ENCODE measurements around the gene KLC1. TPM values are rescaled to one million over a fixed set of nuclear protein-coding genes. Genes with fewer than 3 reads are reported as not detected.

Gene KLC1
- total RNA-seq, 1 experiment from 2014 or later = 123 TPM

- H3K36me3 ChIP-seq (replicated peaks; ENCODE audit: control insufficient read depth, insufficient read depth, low read length) = peaks cover 2% of the 10 kb centered on the region
- no peaks in the 10 kb centered on the region for H3K27me3 ChIP-seq (ENCODE audit: control insufficient read depth, insufficient read depth, low read length)
- no peak overlapping the region for H3K4me3 ChIP-seq (ENCODE audit: insufficient read depth, low read depth, low read length)
- DNase-seq = peak; percentile 16
Observed at GRCh38 chr14:103738166-103738565, 109.2 kb downstream of the KLC1 start.

GRCh38 chr14:103738701-103739451 is 109.9 kb downstream of the KLC1 start:
- H3K4me3 ChIP-seq (ENCODE audit: insufficient read depth, low read depth, low read length) = no peak overlapping the region
- no peaks in the 10 kb centered on the region for H3K27me3 ChIP-seq (ENCODE audit: control insufficient read depth, insufficient read depth, low read length)
- H3K36me3 ChIP-seq (replicated peaks; ENCODE audit: control insufficient read depth, insufficient read depth, low read length) = no peaks in the 10 kb centered on the region; the same call in 1 of the 2 replicates
- peak; percentile 30 for DNase-seq

- H3K27me3 ChIP-seq (ENCODE audit: control insufficient read depth, insufficient read depth, low read length) = no peaks in the 10 kb centered on the region
- H3K36me3 ChIP-seq (replicated peaks; ENCODE audit: control insufficient read depth, insufficient read depth, low read length) = no peaks in the 10 kb centered on the region; the same call in 1 of the 2 replicates
- DNase-seq = no peak
- no peak overlapping the region for H3K4me3 ChIP-seq (ENCODE audit: insufficient read depth, low read depth, low read length)
Observed at GRCh38 chr14:103739466-103739792, 110.4 kb downstream of the KLC1 start.

GRCh38 chr14:103739793-103740501 is 110.9 kb downstream of the KLC1 start:
- DNase-seq = peak; percentile 59
- no peak overlapping the region for H3K4me3 ChIP-seq (ENCODE audit: insufficient read depth, low read depth, low read length)
- no peaks in the 10 kb centered on the region for H3K27me3 ChIP-seq (ENCODE audit: control insufficient read depth, insufficient read depth, low read length)
- no peaks in the 10 kb centered on the region; the same call in 1 of the 2 replicates for H3K36me3 ChIP-seq (replicated peaks; ENCODE audit: control insufficient read depth, insufficient read depth, low read length)

GRCh38 chr14:103740991-103741689 is 112.1 kb downstream of the KLC1 start:
- H3K36me3 ChIP-seq (replicated peaks; ENCODE audit: control insufficient read depth, insufficient read depth, low read length) = no peaks in the 10 kb centered on the region; the same call in 1 of the 2 replicates
- H3K27me3 ChIP-seq (ENCODE audit: control insufficient read depth, insufficient read depth, low read length) = no peaks in the 10 kb centered on the region
- DNase-seq = no peak
- no peak overlapping the region for H3K4me3 ChIP-seq (ENCODE audit: insufficient read depth, low read depth, low read length)

GRCh38 chr14:103741876-103742275 is 112.9 kb downstream of the KLC1 start:
- no peaks in the 10 kb centered on the region for H3K36me3 ChIP-seq (replicated peaks; ENCODE audit: control insufficient read depth, insufficient read depth, low read length)
- no peaks in the 10 kb centered on the region for H3K27me3 ChIP-seq (ENCODE audit: control insufficient read depth, insufficient read depth, low read length)
- H3K4me3 ChIP-seq (ENCODE audit: insufficient read depth, low read depth, low read length) = no peak overlapping the region
- DNase-seq = no peak

GRCh38 chr14:103742499-103743255 is 113.7 kb downstream of the KLC1 start:
- no peaks in the 10 kb centered on the region for H3K27me3 ChIP-seq (ENCODE audit: control insufficient read depth, insufficient read depth, low read length)
- H3K36me3 ChIP-seq (replicated peaks; ENCODE audit: control insufficient read depth, insufficient read depth, low read length) = no peaks in the 10 kb centered on the region
- H3K4me3 ChIP-seq (ENCODE audit: insufficient read depth, low read depth, low read length) = no peak overlapping the region
- peak; percentile 45 for DNase-seq

GRCh38 chr14:103743691-103744090 is 114.7 kb downstream of the KLC1 start:
- H3K4me3 ChIP-seq (ENCODE audit: insufficient read depth, low read depth, low read length) = no peak overlapping the region
- DNase-seq = no peak
- no peaks in the 10 kb centered on the region for H3K27me3 ChIP-seq (ENCODE audit: control insufficient read depth, insufficient read depth, low read length)
- H3K36me3 ChIP-seq (replicated peaks; ENCODE audit: control insufficient read depth, insufficient read depth, low read length) = no peaks in the 10 kb centered on the region

GRCh38 chr14:103744621-103745395 is 115.8 kb downstream of the KLC1 start:
- Histone ChIP-seq H3K36me3 (replicated peaks; ENCODE audit: control insufficient read depth, insufficient read depth, low read length) (no peaks in the 10 kb centered on the region), H3K4me3 (ENCODE audit: insufficient read depth, low read depth, low read length) (no peak overlapping the region), H3K27me3 (ENCODE audit: control insufficient read depth, insufficient read depth, low read length) (no peaks in the 10 kb centered on the region)
- DNase-seq = no peak

GRCh38 chr14:103745424-103745823 is 116.4 kb downstream of the KLC1 start:
- Histone ChIP-seq H3K27me3 (ENCODE audit: control insufficient read depth, insufficient read depth, low read length) (no peaks in the 10 kb centered on the region), H3K4me3 (ENCODE audit: insufficient read depth, low read depth, low read length) (no peak overlapping the region), H3K36me3 (replicated peaks; ENCODE audit: control insufficient read depth, insufficient read depth, low read length) (no peaks in the 10 kb centered on the region)
- no peak for DNase-seq

GRCh38 chr14:103746701-103747100 is 117.7 kb downstream of the KLC1 start:
- Histone ChIP-seq H3K27me3 (ENCODE audit: control insufficient read depth, insufficient read depth, low read length) (no peaks in the 10 kb centered on the region), H3K36me3 (replicated peaks; ENCODE audit: control insufficient read depth, insufficient read depth, low read length) (no peaks in the 10 kb centered on the region), H3K4me3 (ENCODE audit: insufficient read depth, low read depth, low read length) (no peak overlapping the region)
- DNase-seq = no peak

- DNase-seq = no peak
- H3K36me3 ChIP-seq (replicated peaks; ENCODE audit: control insufficient read depth, insufficient read depth, low read length) = no peaks in the 10 kb centered on the region
- no peaks in the 10 kb centered on the region for H3K27me3 ChIP-seq (ENCODE audit: control insufficient read depth, insufficient read depth, low read length)
- no peak overlapping the region for H3K4me3 ChIP-seq (ENCODE audit: insufficient read depth, low read depth, low read length)
Observed at GRCh38 chr14:103748534-103748857, 119.5 kb downstream of the KLC1 start.

- no peaks in the 10 kb centered on the region for H3K27me3 ChIP-seq (ENCODE audit: control insufficient read depth, insufficient read depth, low read length)
- DNase-seq = no peak
- no peak overlapping the region for H3K4me3 ChIP-seq (ENCODE audit: insufficient read depth, low read depth, low read length)
- no peaks in the 10 kb centered on the region for H3K36me3 ChIP-seq (replicated peaks; ENCODE audit: control insufficient read depth, insufficient read depth, low read length)
Observed at GRCh38 chr14:103749452-103749851, 120.4 kb downstream of the KLC1 start.

- DNase-seq = no peak
- Histone ChIP-seq H3K4me3 (ENCODE audit: insufficient read depth, low read depth, low read length) (no peak overlapping the region), H3K36me3 (replicated peaks; ENCODE audit: control insufficient read depth, insufficient read depth, low read length) (no peaks in the 10 kb centered on the region), H3K27me3 (ENCODE audit: control insufficient read depth, insufficient read depth, low read length) (no peaks in the 10 kb centered on the region)
Observed at GRCh38 chr14:103749860-103750259, 120.8 kb downstream of the KLC1 start.

Data from H7 (cell line).